K562 (cell line): Measurements from ENCODE around the gene EPN2. TPM values are rescaled to one million over a fixed set of nuclear protein-coding genes. Genes with fewer than 3 reads are reported as not detected.

Experiments used
- CBX3 ChIP-seq, 2 experiments: IDR thresholded peaks; 1 replicate in 1 of 2; 2 replicates in 1 of 2; pipeline ENCODE4 v1.6.1; 2012; ENCODE audit warnings: inconsistent platforms in 2 of 2, low read length in 2 of 2, borderline replicate concordance in 1 of 2, control low read depth in 1 of 2
- CBX8 ChIP-seq: fragments of 200-600 bp; sonication (generic); IDR thresholded peaks from 2 replicates; pipeline ENCODE4 v1.6.1; 2012; ENCODE audit warnings: borderline replicate concordance, mixed run types, low read depth, mild to moderate bottlenecking, moderate library complexity, mixed read lengths, low read length, control low read depth, inconsistent platforms; ENCODE audit not compliant: poor library complexity, severe bottlenecking; ENCODE audit errors: extremely low read depth
- COPS2 ChIP-seq: fragments of 450-650 bp; conservative IDR thresholded peaks from 2 replicates; pipeline ENCODE4 v1.6.1; 2016; ENCODE audit warnings: mild to moderate bottlenecking, moderate library complexity
- DMBX1 ChIP-seq: fragments of 250-450 bp; sonication (Bioruptor Pico); IDR thresholded peaks from 2 replicates; pipeline ENCODE4 v1.8.0; 2022; ENCODE audit warnings: inconsistent platforms, mild to moderate bottlenecking, moderate library complexity, borderline replicate concordance
- ELF4 ChIP-seq: fragments of 450-650 bp; formaldehyde crosslinking; IDR thresholded peaks from 2 replicates; pipeline ENCODE4 v1.4.0; 2022; ENCODE audit warnings: missing genetic modification characterization
- ETS2 ChIP-seq: IDR thresholded peaks from 2 replicates; pipeline ENCODE4 v1.6.1; 2016; ENCODE audit warnings: borderline replicate concordance, missing genetic modification characterization, mild to moderate bottlenecking, moderate library complexity, missing compliant biosample characterization; ENCODE audit not compliant: poor library complexity, severe bottlenecking
- FOXA3 ChIP-seq, 2 experiments: fragments of 450-650 bp in 1 of 2; sonication (generic) in 1 of 2; formaldehyde crosslinking; IDR thresholded peaks in 1 of 2; conservative IDR thresholded peaks in 1 of 2; 2 replicates each; pipeline versions ENCODE4 v1.4.0 to v1.8.0; 2020 to 2022; ENCODE audit warnings: mild to moderate bottlenecking in 2 of 2, missing genetic modification reagents in 1 of 2
- HDAC1 ChIP-seq, 2 experiments: fragments of 450-650 bp; IDR thresholded peaks; 2 replicates each; pipeline ENCODE4 v1.6.1; 2016 to 2017; ENCODE audit warnings: inconsistent platforms in 1 of 2, mild to moderate bottlenecking in 1 of 2, moderate library complexity in 1 of 2
- HNRNPLL ChIP-seq: fragments of 200-400 bp; formaldehyde crosslinking; IDR thresholded peaks from 2 replicates; pipeline ENCODE4 v1.6.1; 2017; ENCODE audit warnings: low read length, low read depth, mild to moderate bottlenecking; ENCODE audit not compliant: poor library complexity, severe bottlenecking
- KLF16 ChIP-seq: IDR thresholded peaks from 2 replicates; pipeline ENCODE4 v1.6.1; 2016; ENCODE audit warnings: antibody characterized with exemption
- MED1 ChIP-seq: sonication (generic); formaldehyde crosslinking; IDR thresholded peaks from 2 replicates; pipeline ENCODE4 v1.8.1; 2023; ENCODE audit warnings: missing genetic modification reagents, borderline replicate concordance
- NCOR1 ChIP-seq: fragments of 450-650 bp; IDR thresholded peaks from 2 replicates; pipeline ENCODE4 v1.6.1; 2016; ENCODE audit warnings: mild to moderate bottlenecking, moderate library complexity
- NELFE ChIP-seq: IDR thresholded peaks from 2 replicates; pipeline ENCODE4 v1.6.1; 2011; ENCODE audit warnings: mild to moderate bottlenecking; ENCODE audit not compliant: insufficient read depth, insufficient read length
- RBM15 ChIP-seq: fragments of 200-400 bp; formaldehyde crosslinking; IDR thresholded peaks from 2 replicates; pipeline ENCODE4 v1.6.1; 2018; ENCODE audit warnings: mild to moderate bottlenecking, low read length, moderate library complexity; ENCODE audit not compliant: insufficient read depth
- RBM22 ChIP-seq: fragments of 200-400 bp; formaldehyde crosslinking; IDR thresholded peaks from 2 replicates; pipeline ENCODE4 v1.6.1; 2018; ENCODE audit warnings: low read length, low read depth; ENCODE audit not compliant: poor library complexity, severe bottlenecking
- RBM25 ChIP-seq: fragments of 200-400 bp; formaldehyde crosslinking; IDR thresholded peaks from 2 replicates; pipeline ENCODE4 v1.6.1; 2018; ENCODE audit warnings: low read length, low read depth, moderate library complexity; ENCODE audit not compliant: severe bottlenecking
- SLC30A9 ChIP-seq: fragments of 250-450 bp; sonication (Bioruptor Pico); IDR thresholded peaks from 2 replicates; pipeline ENCODE4 v1.8.0; 2022; ENCODE audit warnings: mild to moderate bottlenecking, moderate library complexity
- TCF15 ChIP-seq: fragments of 250-450 bp; sonication (Bioruptor Pico); IDR thresholded peaks from 2 replicates; pipeline ENCODE4 v1.8.0; 2022; ENCODE audit warnings: moderate library complexity, mild to moderate bottlenecking, inconsistent platforms
- TCF3 ChIP-seq: sonication (generic); formaldehyde crosslinking; IDR thresholded peaks from 2 replicates; pipeline ENCODE4 v1.4.0; 2020; ENCODE audit warnings: mild to moderate bottlenecking, missing genetic modification reagents
- USF2 ChIP-seq: sonication (generic); formaldehyde crosslinking; IDR thresholded peaks from 2 replicates; pipeline ENCODE4 v1.5.0; 2020; ENCODE audit warnings: missing genetic modification reagents
- ZBTB1 ChIP-seq: sonication (generic); formaldehyde crosslinking; IDR thresholded peaks from 2 replicates; pipeline ENCODE4 v1.8.1; 2023; ENCODE audit warnings: missing genetic modification reagents, low read depth, mild to moderate bottlenecking, borderline replicate concordance
- ZNF24 ChIP-seq: fragments of 450-650 bp; IDR thresholded peaks from 2 replicates; pipeline ENCODE4 v1.6.1; 2016
- polyA plus RNA-seq, 8 experiments: library from polyadenylated mRNA; depleted of rRNA in 4 of 8; stranded (reverse) in 5 of 8; unstranded in 3 of 8; fragments of >200 nt; fragmentation: Nextera tagmentation in 2 of 8; fragmentation: Illumina TruSeq in 1 of 8; extraction: Ambion mirVana in 2 of 8; extraction: Trizol in 1 of 8; gene quantifications; 2 replicates each; pipeline versions ENCODE4 v1.2.1 to v1.2.3, GENCODE V29; 2011 to 2014; ENCODE audit warnings: inconsistent platforms in 1 of 8, missing spikeins in 1 of 8
- total RNA-seq, 7 experiments: library from RNA; depleted of rRNA in 6 of 7; stranded (reverse); fragments of >200 nt in 6 of 7; fragmentation: Illumina TruSeq in 2 of 7; extraction: Trizol in 2 of 7; gene quantifications; 2 replicates each; pipeline versions ENCODE4 v1.2.1 to v1.2.3, GENCODE V29; 2011 to 2021; ENCODE audit warnings: low replicate concordance in 1 of 7
- TF ChIP-seq, protein P1 (sequence below): fragments of 250-450 bp; sonication (Bioruptor Pico); IDR thresholded peaks from 2 replicates; pipeline ENCODE4 v1.8.0; 2021; ENCODE audit warnings: borderline replicate concordance, mild to moderate bottlenecking, moderate library complexity; ENCODE audit not compliant: poor library complexity, severe bottlenecking
- TF ChIP-seq, protein P2 (sequence below): fragments of 250-450 bp; sonication (Bioruptor Pico); IDR thresholded peaks from 2 replicates; pipeline ENCODE4 v1.9.0; 2021; ENCODE audit warnings: mild to moderate bottlenecking

EPN2 gene
- total and polyA plus RNA-seq, 9 of the 15 experiments (the other 6 are each of a cell fraction or from before 2014, with no cell fraction given): 1.0 to 12.9 (median 8.9) TPM

- TF ChIP-seq KLF16: peak; percentile 22; the same call in 1 of the 2 replicates
- TF ChIP-seq, protein P1, sequence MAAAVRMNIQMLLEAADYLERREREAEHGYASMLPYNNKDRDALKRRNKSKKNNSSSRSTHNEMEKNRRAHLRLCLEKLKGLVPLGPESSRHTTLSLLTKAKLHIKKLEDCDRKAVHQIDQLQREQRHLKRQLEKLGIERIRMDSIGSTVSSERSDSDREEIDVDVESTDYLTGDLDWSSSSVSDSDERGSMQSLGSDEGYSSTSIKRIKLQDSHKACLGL (CRISPR knock-in tag): no peak
- TF ChIP-seq DMBX1 (CRISPR knock-in tag): no peak
- no peak for TF ChIP-seq RBM15
- TF ChIP-seq NCOR1: peak; percentile 86
- TF ChIP-seq FOXA3 (CRISPR knock-in tag; conservative IDR thresholded peaks at IDR 0.05 in 1 of 2, IDR thresholded peaks at IDR 0.05 in 1 of 2): no peak
- no peak for TF ChIP-seq ZNF24
- TF ChIP-seq ELF4 (CRISPR knock-in tag): no peak
- no peak for TF ChIP-seq HNRNPLL
- no peak for TF ChIP-seq CBX3 (IDR thresholded peaks at IDR 0.05; ENCODE audit: borderline replicate concordance in 1 of 2, low read length in 2 of 2)
- no peak for TF ChIP-seq MED1 (CRISPR knock-in tag)
- TF ChIP-seq SLC30A9: no peak
- TF ChIP-seq RBM25: peak; percentile 32
- no peak for TF ChIP-seq RBM22
- peak; percentile 87 for TF ChIP-seq TCF3 (CRISPR knock-in tag)
- TF ChIP-seq ETS2: no peak
- no peak for TF ChIP-seq CBX8
- TF ChIP-seq HDAC1 (IDR thresholded peaks at IDR 0.05): 0 out of 4 replicates have a peak, but pooled peaks of 1 of the 2 experiments have one; percentile 36
- no peak for TF ChIP-seq ZBTB1 (CRISPR knock-in tag)
- no peak for TF ChIP-seq NELFE
- TF ChIP-seq TCF15 (CRISPR knock-in tag): no peak
- no peak for TF ChIP-seq USF2 (CRISPR knock-in tag)
- TF ChIP-seq, protein P2, sequence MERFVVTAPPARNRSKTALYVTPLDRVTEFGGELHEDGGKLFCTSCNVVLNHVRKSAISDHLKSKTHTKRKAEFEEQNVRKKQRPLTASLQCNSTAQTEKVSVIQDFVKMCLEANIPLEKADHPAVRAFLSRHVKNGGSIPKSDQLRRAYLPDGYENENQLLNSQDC (CRISPR knock-in tag): no peak
- no peak for TF ChIP-seq COPS2
Observed at GRCh38 chr17:19270704-19271611, 33.8 kb downstream of the EPN2 start (continued).
